Immature natural killer cell (primary cell): ENCODE results near the gene JAK2. TPM values are rescaled to one million over a fixed set of nuclear protein-coding genes. Genes with fewer than 3 reads are reported as not detected.

Experiments
- DNase-seq, 3 donors: peaks; one replicate each; pipeline ENCODE4 v3.0.0; 2022; ENCODE audit warnings: mixed read lengths in 1 of 3
- H3K27ac Mint-ChIP-seq, 6 donors: one replicate each; pipeline ENCODE4 v1.8.0; 2020; ENCODE audit warnings: mixed read lengths in 6 of 6, mild to moderate bottlenecking in 5 of 6, inconsistent platforms in 4 of 6, moderate library complexity in 3 of 6
- H3K27me3 Mint-ChIP-seq, 3 donors: one replicate each; pipeline ENCODE4 v1.8.0; 2020 to 2021; ENCODE audit warnings: low read depth in 3 of 3, mild to moderate bottlenecking in 3 of 3, mixed read lengths in 3 of 3, moderate library complexity in 3 of 3, inconsistent platforms in 1 of 3
- H3K36me3 Mint-ChIP-seq, 3 donors: one replicate each; pipeline ENCODE4 v1.8.0; 2020; ENCODE audit warnings: mixed read lengths in 3 of 3, inconsistent platforms in 2 of 3, mild to moderate bottlenecking in 2 of 3
- H3K4me1 Mint-ChIP-seq, 2 donors: one replicate each; pipeline ENCODE4 v1.8.0; 2020; ENCODE audit warnings: inconsistent platforms in 2 of 2, mild to moderate bottlenecking in 2 of 2, mixed read lengths in 2 of 2, moderate library complexity in 1 of 2
- H3K4me3 Mint-ChIP-seq, 5 donors: one replicate each; pipeline ENCODE4 v1.8.0; 2020; ENCODE audit warnings: mild to moderate bottlenecking in 5 of 5, mixed read lengths in 5 of 5, inconsistent platforms in 3 of 5, moderate library complexity in 3 of 5
- H3K9me3 Mint-ChIP-seq, 6 donors: one replicate each; pipeline ENCODE4 v1.8.0; 2020; ENCODE audit warnings: mild to moderate bottlenecking in 6 of 6, mixed read lengths in 6 of 6, inconsistent platforms in 4 of 6, moderate library complexity in 3 of 6
- polyA plus RNA-seq, 3 donors: library from polyadenylated mRNA; unstranded; fragments of 300-500 nt; fragmentation: Illumina TruSeq; gene quantifications; one replicate each; pipeline ENCODE4 v1.2.3, GENCODE V29; 2021

The JAK2 gene
- polyA plus RNA-seq, 3 donors from 2014 or later: 5.7 to 14.7 (median 6.8) TPM

DNA sequence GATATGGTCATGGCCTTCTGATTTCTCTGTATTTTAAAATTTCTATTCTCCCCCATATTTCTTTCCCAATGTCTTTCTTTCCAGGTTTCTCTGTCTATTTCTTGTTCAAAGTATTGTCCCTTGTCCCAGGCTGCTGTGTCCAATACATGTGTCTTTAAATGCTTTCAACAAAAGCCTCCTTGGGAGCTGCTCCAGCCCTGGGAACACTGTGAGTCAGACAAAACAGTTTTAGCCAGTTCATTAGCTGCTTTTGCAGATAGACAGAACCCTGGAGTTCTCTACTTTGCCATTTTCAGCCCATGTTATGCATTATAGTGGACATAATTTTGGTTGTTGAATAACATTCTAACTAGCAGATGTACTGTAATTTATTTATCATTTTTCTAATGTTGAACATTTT lies 20.5 kb upstream of the JAK2 start:
- peaks cover 0 to 5% (median 0%) of the 10 kb centered on the region in 3 donors for H3K27me3 Mint-ChIP-seq
- H3K27ac Mint-ChIP-seq: peak overlapping the region in 1 of 6 donors; percentile 1
- no peak for DNase-seq
- peaks cover 0 to 6% of the 10 kb centered on the region in 2 donors for H3K4me1 Mint-ChIP-seq
- H3K9me3 Mint-ChIP-seq: peaks cover 0 to 7% (median 2%) of the 10 kb centered on the region in 6 donors
- no peak overlapping the region for H3K4me3 Mint-ChIP-seq
- peaks cover 0 to 10% (median 0%) of the 10 kb centered on the region in 3 donors for H3K36me3 Mint-ChIP-seq

DNA sequence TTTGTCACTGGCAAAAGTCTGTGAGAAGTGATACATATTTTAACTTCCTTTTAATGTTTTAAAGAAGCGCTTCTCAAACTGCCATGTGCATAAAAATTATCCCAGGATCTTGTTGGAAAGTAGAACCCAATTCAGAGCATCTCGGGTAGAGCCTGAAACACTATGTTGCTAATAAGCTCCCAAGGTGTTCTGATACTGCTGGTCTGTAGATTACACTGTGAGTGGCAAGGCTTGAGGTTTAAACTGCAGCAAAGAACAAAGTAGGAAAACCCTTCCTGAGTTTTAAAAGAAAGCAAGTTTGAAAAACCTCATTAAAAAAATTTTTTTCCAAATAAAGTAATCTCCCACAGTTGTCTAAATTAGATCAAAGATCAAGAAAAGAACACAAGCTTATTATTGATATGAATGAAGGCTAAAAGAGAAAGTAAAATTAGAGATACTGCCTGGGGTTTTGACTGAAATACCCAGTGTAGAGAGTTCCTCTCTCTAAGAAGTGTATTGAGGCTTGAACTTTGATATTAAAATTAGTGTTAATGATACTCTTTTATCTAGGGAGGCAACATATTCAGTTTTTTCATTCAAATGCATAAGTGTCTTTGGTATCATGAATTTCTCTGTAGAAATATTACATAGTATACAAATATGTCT lies 19.8 kb upstream of the JAK2 start:
- H3K4me1 Mint-ChIP-seq: peaks cover 0 to 6% of the 10 kb centered on the region in 2 donors

DNA sequence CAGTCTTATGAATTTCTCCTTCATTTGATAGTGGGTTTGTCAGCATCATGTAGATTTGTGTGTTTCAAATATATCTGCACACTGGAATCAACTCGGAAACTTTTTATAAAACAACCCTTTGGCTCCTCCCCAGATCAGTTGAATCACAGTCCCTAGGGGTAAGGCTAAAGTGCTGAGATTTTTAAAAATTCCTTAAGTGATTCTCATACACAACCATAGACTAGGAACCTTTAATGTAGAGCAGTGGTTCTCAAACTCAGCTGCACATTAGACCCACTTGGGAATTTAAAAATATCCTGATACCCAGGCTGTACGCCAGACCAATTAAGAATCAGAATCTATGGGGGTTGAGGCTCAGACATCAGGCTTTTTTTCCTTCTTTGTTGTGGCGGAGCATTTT lies 17.5 kb upstream of the JAK2 start:
- no peak for DNase-seq
- Mint-ChIP-seq H3K4me3 (no peak overlapping the region), H3K36me3 (peaks cover 0 to 10% (median 0%) of the 10 kb centered on the region in 3 donors), H3K9me3 (peaks cover 0 to 7% (median 2%) of the 10 kb centered on the region in 6 donors), H3K27me3 (peaks cover 0 to 6% (median 2%) of the 10 kb centered on the region in 3 donors), H3K4me1 (peaks cover 0 to 6% of the 10 kb centered on the region in 2 donors), H3K27ac (no peak overlapping the region)

More for the DNA sequence above, 19.8 kb upstream of the JAK2 start:
- Mint-ChIP-seq H3K9me3 (peaks cover 0 to 7% (median 2%) of the 10 kb centered on the region in 6 donors), H3K4me3 (no peak overlapping the region), H3K27me3 (peaks cover 0 to 6% (median 2%) of the 10 kb centered on the region in 3 donors), H3K36me3 (peaks cover 0 to 10% (median 0%) of the 10 kb centered on the region in 3 donors), H3K27ac (no peak overlapping the region)
- DNase-seq: no peak

DNA sequence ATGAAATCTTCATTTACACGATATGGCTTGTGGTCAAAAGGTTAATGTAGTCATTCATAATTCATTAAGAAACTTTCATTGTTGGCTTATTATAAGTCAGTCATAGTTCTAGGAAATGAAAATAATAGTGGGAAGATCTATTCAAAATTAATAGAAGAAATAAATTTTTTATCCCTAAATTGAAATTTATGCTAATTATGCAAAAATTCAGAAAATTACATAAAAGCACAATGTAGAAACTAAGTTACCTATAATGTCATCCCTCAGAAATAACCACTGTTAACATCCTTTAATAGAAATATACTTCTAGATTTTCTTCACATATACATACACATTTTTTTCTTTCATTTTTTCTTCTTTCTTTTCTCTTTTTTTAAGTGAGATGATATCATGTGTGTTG lies 15.9 kb upstream of the JAK2 start:
- Mint-ChIP-seq H3K27ac (no peak overlapping the region), H3K9me3 (peaks cover 0 to 4% (median 0%) of the 10 kb centered on the region in 6 donors), H3K27me3 (peaks cover 0 to 6% (median 2%) of the 10 kb centered on the region in 3 donors), H3K4me3 (no peak overlapping the region), H3K4me1 (peaks cover 0 to 6% of the 10 kb centered on the region in 2 donors), H3K36me3 (peaks cover 0 to 5% (median 0%) of the 10 kb centered on the region in 3 donors)
- no peak for DNase-seq

DNA sequence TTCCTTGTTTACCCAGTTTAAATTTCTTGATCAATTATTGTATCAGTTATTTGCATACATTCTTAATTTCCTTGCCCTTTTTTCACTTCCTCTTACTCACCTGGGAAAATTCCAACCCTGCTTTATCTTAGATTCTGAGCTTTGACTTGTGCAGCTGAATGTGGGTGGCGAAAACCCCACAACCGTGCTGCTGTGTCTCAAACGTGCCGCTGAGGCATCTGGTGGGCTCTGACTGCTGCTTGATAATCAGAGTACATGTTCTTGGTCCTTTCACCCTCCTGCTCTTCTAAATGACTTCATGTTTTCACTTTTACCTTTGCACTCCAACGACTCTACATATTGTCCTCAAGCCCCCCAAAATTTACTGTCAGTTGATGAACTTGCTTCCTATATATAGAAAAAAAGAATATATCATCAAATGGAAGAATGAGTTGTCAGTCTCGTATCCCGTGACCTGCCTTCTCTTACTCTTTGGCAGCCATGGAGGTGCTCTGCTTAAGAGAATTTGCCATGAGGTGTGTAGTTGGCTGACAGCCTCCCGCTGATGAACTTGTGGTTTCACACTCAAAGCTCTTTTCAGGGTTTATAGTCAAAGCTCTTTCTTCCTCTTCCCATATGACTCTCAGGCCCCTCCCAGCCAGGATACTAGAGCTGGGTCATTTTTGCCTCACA lies 14.0 kb upstream of the JAK2 start:
- H3K4me3 Mint-ChIP-seq: no peak overlapping the region
- no peaks in the 10 kb centered on the region for H3K36me3 Mint-ChIP-seq
- H3K27ac Mint-ChIP-seq: no peak overlapping the region
- H3K27me3 Mint-ChIP-seq: peaks cover 0 to 6% (median 2%) of the 10 kb centered on the region in 3 donors
- peak; percentile 19 to 27 (median 22) for DNase-seq
- H3K4me1 Mint-ChIP-seq: no peaks in the 10 kb centered on the region
- no peaks in the 10 kb centered on the region for H3K9me3 Mint-ChIP-seq

DNA sequence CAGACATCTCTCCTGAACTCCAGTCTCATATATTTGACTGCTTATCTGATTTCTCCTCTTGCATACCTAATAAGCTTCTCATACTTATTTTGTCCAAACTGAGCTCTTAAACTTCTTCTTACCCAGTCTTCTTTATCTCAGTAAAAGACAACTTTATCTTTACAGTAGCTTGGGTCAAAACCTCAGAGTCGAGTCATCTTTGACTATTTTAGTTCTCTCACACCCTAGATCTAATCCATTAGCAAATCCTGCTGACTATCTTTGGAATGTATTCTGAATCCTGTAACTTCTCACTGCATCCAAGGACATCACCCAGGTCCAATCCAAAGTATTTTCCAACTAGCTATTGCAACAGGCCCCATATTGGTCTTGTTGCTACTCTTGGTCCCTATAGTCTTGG lies 11.8 kb upstream of the JAK2 start:
- no peaks in the 10 kb centered on the region for H3K9me3 Mint-ChIP-seq
- peaks cover 0 to 6% (median 3%) of the 10 kb centered on the region in 3 donors for H3K27me3 Mint-ChIP-seq
- no peak overlapping the region for H3K4me3 Mint-ChIP-seq
- H3K4me1 Mint-ChIP-seq: no peaks in the 10 kb centered on the region
- H3K36me3 Mint-ChIP-seq: no peaks in the 10 kb centered on the region
- H3K27ac Mint-ChIP-seq: no peak overlapping the region
- no peak for DNase-seq

DNA sequence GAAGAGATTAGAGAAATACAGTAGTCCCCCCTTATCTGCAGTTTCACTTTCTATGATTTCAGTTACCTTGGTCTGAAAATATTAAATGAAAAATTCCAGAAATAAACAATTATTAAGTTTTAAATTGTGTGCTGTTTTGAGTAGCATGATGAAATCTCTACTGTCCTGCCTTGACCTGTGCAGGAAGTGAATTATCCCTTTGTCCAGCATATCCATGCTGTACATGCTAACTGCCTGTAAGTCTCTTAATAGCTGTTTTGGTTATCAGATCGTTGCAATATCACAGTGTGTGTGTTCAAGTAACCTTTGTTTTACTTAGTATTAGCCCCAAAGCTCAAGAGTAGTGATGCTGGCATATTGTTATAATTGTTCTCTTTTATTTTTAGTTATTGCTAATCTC lies 11.2 kb upstream of the JAK2 start:
- Mint-ChIP-seq H3K9me3 (no peaks in the 10 kb centered on the region), H3K4me3 (no peak overlapping the region), H3K36me3 (no peaks in the 10 kb centered on the region), H3K27me3 (peaks cover 0 to 5% (median 4%) of the 10 kb centered on the region in 3 donors), H3K27ac (no peak overlapping the region), H3K4me1 (no peaks in the 10 kb centered on the region)
- DNase-seq: no peak

DNA sequence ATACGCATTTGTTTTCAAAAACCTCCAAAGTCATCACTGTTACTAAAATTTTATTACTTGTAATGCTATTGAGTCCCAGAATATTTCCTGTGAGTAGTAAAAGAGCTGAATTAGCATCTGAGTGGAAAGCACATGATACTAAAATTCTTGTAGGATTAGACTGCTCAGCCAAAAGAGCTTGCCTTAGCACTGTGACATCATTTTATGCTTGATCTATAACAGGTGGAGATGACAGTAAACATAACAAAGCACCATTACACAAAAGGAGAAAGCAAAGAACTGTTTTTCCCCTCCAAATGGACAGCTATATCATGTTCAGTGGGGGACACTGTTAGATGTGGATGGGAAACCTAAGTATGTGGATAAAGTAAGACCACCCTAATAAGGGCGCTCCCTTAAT lies 5.8 kb upstream of the JAK2 start:
- Mint-ChIP-seq H3K4me1 (peaks cover 13 to 22% of the 10 kb centered on the region in 2 donors), H3K4me3 (no peak overlapping the region), H3K9me3 (no peaks in the 10 kb centered on the region), H3K36me3 (no peaks in the 10 kb centered on the region), H3K27ac (no peak overlapping the region), H3K27me3 (peaks cover 0 to 5% (median 0%) of the 10 kb centered on the region in 3 donors)
- DNase-seq: no peak

DNA sequence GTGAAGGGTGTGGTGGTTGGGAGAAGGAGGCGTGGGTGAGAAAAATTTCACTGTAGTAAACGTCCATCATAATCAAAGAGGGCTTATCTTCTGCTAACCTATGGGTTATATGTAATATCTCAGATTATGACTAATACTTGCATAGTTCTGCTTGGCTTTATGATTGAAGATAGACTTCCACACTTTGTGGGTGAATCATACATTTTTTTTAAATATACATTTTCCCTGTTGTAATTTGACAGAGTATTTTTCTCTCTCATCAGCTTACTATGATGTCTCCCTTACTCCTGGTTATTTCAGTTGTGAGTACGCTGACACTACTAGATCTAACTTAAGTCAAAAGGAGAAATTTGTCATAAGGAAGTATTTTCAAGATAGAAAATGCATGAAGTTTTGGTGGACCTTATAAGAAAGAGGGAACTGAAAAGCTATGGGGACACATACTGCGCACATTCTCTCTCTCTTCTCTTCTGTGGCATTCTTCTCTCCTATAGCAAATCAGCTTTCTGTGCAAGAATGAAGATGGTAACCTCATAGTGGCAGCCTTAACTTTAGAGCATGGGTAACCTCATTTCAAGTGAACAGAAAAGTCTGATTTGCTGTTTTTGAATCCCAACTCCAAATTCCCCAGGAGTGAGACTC lies 4.9 kb upstream of the JAK2 start:
- Mint-ChIP-seq H3K27me3 (peaks cover 0 to 5% (median 0%) of the 10 kb centered on the region in 3 donors), H3K36me3 (no peaks in the 10 kb centered on the region), H3K9me3 (no peaks in the 10 kb centered on the region), H3K4me1 (peaks cover 17 to 24% of the 10 kb centered on the region in 2 donors), H3K27ac (no peak overlapping the region), H3K4me3 (no peak overlapping the region)
- no peak for DNase-seq

DNA sequence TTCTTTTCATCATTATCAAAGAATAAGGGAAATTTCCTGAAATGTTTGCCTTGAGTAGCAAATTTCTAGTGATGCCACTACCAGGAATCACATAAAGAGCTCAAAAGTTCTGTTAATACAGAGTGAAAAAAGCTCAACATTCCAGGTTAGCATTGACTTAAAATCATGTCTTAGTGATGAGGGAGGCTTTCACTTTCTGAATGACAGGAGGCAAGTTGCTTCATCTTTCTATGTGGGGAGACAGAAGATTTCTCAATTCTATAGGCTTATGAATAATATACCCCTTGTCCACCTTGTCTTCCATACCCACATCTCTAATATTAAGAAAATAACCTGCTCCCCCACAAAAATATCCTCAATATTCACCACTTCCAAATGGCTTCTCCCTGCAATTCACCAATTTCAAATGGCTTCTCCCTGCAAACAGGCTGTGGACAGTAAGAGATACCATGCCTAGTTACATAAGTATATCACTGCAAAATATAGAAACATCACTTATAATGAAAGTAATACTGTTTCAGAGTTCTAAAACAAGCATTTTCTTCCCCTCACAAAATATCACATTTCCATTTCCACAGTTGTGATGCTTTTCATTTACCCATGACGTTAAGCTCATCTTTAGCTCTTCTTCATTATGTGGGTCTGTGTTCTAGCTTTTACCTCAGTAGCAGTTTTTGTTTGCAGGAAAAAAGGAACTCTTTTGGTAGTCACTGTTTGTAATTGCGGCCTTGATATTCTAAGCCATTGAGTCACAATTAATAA lies 2.2 kb upstream of the JAK2 start:
- H3K36me3 Mint-ChIP-seq: no peaks in the 10 kb centered on the region

DNA sequence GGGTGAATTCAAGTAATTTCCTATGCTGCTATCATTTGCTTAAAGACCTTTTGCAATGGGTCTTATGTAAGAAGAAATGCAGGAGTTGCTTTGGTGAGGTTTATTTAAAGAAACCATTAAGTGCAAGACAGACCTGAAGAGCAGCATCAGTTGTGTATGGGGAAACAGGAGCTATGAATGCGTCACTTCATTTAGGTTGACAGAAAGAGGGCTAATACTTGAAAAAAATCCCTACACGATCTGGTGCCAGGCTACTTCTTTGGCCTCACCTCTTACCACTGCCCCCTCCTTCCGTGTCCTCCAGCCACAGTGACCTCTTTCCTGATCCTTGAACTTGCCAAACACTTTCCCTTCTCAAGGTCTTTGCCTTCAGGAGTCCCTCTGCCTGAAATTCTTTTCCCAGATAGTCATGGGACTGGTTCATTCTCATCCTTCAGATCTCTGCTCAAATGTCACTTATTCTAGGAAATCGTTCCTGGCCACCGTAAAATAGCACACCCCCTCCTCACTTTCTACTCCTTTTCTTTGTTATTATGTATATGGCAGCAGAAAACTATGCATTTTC lies 1.4 kb upstream of the JAK2 start:
- no peak for DNase-seq
- Mint-ChIP-seq H3K27me3 (peaks cover 0 to 4% (median 0%) of the 10 kb centered on the region in 3 donors), H3K36me3 (no peaks in the 10 kb centered on the region), H3K4me3 (peak overlapping the region; percentile 90 to 93 (median 93)), H3K4me1 (peaks cover 24 to 35% of the 10 kb centered on the region in 2 donors), H3K27ac (peak overlapping the region; percentile 68 to 94 (median 89)), H3K9me3 (no peaks in the 10 kb centered on the region)

More for the DNA sequence above, 2.2 kb upstream of the JAK2 start:
- no peaks in the 10 kb centered on the region for H3K9me3 Mint-ChIP-seq
- peaks cover 0 to 5% (median 0%) of the 10 kb centered on the region in 3 donors for H3K27me3 Mint-ChIP-seq
- DNase-seq: no peak
- H3K27ac Mint-ChIP-seq: peak overlapping the region in 2 of 6 donors; percentile 1 to 21
- H3K4me3 Mint-ChIP-seq: peak overlapping the region in 4 of 5 donors; percentile 4 to 20 (median 11)
- peaks cover 24 to 35% of the 10 kb centered on the region in 2 donors for H3K4me1 Mint-ChIP-seq

DNA sequence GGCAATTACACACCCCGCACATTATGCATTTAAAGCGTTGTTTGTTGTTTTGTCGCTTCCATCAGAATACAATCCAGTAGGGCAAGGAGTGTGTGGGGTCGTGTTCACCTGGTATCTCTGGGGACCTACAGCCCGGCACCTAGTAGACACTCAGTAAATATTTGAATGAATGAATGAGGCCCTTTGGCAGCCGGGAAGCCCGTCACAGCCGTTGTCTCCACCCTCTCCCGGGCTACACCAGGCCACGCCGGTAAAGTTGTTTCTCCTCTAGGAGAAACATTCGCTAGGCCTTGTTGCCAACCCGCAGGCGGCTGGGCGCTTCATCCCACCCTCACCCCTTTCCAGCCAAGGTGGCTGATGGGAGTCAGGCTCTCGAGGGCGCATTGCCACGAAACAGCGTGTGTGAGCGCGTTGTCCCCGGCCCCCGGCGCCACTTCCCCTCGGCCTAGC lies 876 bp upstream of the JAK2 start:
- H3K4me3 Mint-ChIP-seq: peak overlapping the region; percentile 90 to 93 (median 93)
- H3K27ac Mint-ChIP-seq: peak overlapping the region; percentile 68 to 94 (median 89)
- no peaks in the 10 kb centered on the region for H3K36me3 Mint-ChIP-seq
- H3K27me3 Mint-ChIP-seq: peaks cover 0 to 2% (median 0%) of the 10 kb centered on the region in 3 donors
- H3K9me3 Mint-ChIP-seq: no peaks in the 10 kb centered on the region
- peaks cover 24 to 35% of the 10 kb centered on the region in 2 donors for H3K4me1 Mint-ChIP-seq
- DNase-seq: no peak
